GM12874 (cell line): Measurements from ENCODE around the gene CRYGN.
A peak's percentile ranks its signal among the peaks of the same experiment; 100 is the strongest.

Source experiments
- TF ChIP-seq, protein P1 (sequence below): IDR thresholded peaks from 2 replicates; pipeline ENCODE4 v1.5.1; 2011; ENCODE audit warnings: low read depth, mild to moderate bottlenecking, control low read depth, low read length, moderate library complexity; ENCODE audit not compliant: insufficient read depth

The CRYGN gene

GRCh38 chr7:151412318-151412717 is 27.6 kb downstream of the CRYGN start:
- TF ChIP-seq, protein P1, sequence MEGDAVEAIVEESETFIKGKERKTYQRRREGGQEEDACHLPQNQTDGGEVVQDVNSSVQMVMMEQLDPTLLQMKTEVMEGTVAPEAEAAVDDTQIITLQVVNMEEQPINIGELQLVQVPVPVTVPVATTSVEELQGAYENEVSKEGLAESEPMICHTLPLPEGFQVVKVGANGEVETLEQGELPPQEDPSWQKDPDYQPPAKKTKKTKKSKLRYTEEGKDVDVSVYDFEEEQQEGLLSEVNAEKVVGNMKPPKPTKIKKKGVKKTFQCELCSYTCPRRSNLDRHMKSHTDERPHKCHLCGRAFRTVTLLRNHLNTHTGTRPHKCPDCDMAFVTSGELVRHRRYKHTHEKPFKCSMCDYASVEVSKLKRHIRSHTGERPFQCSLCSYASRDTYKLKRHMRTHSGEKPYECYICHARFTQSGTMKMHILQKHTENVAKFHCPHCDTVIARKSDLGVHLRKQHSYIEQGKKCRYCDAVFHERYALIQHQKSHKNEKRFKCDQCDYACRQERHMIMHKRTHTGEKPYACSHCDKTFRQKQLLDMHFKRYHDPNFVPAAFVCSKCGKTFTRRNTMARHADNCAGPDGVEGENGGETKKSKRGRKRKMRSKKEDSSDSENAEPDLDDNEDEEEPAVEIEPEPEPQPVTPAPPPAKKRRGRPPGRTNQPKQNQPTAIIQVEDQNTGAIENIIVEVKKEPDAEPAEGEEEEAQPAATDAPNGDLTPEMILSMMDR = no peak

- TF ChIP-seq, protein P1 = no peak
These were observed 28.4 kb downstream of the CRYGN start for GRCh38 chr7:151411551-151411950.

DNA sequence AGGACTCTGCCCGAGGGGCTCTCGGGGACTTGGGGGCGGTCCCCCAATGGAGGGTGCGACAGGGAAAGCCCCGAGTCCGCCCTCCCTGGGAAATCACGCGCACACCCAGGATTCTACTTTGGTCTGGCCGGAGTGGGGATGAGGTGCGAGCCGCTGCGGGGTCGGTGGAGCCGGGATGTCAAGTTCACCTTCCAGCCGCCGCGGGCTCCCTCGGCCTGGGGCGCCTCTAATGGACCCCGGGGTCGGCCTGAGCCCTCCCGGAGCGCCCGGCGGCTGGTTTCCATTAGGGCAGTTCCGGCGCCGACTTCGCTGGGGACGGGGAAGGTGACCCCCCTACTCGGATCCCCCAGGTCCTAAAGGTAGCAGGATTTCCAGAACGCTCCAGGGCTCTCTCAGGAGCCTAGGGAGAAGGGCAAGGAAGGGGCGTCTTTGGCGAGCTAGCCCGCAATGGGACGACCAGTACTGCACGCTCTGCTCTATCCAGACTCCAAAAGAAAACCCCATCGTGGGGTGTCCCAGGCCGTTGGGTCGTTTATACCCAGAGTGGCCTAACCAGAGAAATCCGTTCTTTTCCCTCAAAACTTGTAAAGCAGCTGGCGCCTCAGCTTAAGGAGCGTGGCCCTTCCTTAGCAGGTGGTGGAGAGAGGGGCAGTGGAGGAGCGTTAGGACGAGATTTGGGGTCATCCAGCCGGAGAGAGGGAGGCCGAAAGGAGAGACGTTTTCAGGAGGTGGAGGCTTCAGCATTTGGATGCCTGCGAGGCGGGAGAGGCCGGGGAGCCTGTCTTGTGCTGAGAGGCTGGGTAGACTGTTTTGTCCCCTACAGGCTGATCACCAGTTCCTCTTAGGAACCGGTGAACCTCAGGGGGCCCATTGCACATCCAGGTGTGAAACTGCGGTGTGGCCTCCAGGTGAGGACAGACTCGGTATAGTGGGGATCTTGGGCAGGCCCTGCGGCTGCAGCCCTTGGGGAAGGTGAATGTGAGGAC is 29.2 kb downstream of the CRYGN start:
- TF ChIP-seq, protein P1 = no peak

DNA sequence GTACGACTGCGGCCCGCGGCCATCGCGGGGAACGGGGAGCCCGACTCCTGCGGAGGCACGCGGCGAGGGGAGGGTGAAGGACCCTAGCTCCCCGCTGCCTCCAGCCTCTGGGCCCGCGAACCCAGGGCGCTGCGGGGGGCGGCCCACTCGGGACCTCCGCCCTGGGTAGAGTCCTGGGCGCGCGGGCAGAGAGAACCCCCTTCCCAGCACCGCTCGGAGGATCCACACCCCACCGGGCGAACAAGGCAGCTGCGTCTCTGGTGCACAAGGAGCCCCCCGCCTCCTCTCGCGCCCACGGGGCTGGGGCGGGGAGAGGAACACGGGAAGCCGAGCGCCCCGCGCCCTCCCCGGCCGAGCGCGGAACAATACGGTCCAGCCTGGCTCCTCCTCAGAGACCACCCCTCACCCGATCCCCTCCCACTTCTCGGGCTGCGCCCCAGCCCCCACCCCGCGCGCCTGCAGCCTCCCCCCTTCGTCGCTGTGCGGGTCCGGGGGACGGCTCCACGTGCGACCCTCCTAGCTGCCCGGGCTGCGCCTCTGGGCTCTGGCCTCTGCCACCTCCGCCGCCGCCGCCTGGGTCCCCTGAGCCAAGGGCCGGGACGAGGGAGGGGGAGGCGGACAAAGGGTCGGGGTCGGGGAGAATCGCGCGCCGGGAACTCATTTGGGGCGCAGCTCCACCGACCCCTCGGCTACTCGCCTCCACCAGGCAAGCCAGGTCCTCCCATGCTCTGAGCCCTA is 30.1 kb downstream of the CRYGN start, which contains the start of gene WDR86:
TSS of gene WDR86 (minus strand) at position 372 of the 738 bp plus-strand sequence. CDS start 449 bp downstream, outside the sequence.
- TF ChIP-seq, protein P1 = no peak

DNA sequence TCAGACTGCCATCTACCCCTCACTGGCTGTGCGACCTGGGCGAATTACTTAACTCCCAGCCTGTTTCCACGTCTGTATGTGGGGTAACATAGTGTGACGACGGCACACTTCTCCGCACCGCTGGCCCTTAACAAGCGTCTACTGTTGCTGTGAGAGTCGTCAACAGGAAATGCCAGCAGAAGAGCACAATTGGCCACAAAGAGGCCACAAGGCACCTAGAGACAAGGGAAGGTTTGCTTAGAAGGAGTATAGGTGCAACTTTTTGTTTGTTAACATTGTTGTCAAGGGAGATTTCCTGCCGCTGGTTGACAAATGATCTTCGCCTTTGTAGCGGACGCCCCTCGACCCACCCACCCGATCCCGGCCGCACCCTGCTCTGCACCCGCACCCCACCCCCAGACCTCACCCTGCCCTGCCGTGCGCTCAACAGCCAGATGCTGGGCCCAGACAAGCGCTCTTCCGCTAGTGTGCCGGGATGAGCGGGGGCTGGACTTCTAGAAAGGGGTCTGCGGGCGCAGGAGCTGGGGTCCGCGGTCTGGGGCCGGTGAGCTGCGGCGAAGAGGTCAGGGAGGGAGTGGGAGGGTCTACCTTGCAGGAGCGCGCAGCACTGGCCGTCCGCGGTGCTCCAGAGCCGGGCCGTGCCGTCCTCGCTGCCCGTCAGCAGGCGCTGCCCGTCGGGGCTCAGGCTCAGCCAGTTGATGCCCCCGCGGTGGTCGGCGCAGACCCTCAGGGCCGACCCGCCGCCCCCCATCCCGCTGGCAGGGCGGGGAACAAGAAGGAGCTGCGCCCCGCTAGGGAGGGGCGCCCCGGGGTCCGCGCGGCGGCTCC is 30.9 kb downstream of the CRYGN start:
- TF ChIP-seq, protein P1 = no peak

GRCh38 chr7:151408498-151408838 is 31.5 kb downstream of the CRYGN start:
- TF ChIP-seq, protein P1 = 0 out of 2 replicates have a peak, but pooled peaks have one; percentile 4
